GM19468 (cell line): Measurements from ENCODE around the gene MOSPD3.
"Not testable (repeated sequence)": the region's sequence is repeated elsewhere in the genome, so short reads cannot be mapped to it uniquely, and the experiment has no call there.

Source experiments
- ATAC-seq: cut with Tn5 transposase; IDR thresholded peaks from one replicate; pipeline ENCODE4 v1.9.1; 2021; ENCODE audit warnings: mild to moderate bottlenecking, moderate library complexity, moderate number of reproducible peaks; ENCODE audit not compliant: unreplicated experiment; ENCODE audit errors: extremely low read depth

Gene MOSPD3

GRCh38 chr7:100662194-100662776 lies 49.9 kb downstream of the MOSPD3 start:
- not testable (repeated sequence) for ATAC-seq
